Activated T-helper 2 cell treated with anti-CD3 and anti-CD28 coated beads, Interferon-gamma antibody, Interleukin-2, Interleukin-4, amounts not matched to agents 10 μg/mL and 5 μg/mL and 100 μg/mL, durations not matched to agents 14 hours and 24 hours and 36 hours (primary cell): Measurements from ENCODE around the gene KLHL25. TPM values are rescaled to one million over a fixed set of nuclear protein-coding genes. Genes with fewer than 3 reads are reported as not detected.
A peak's percentile ranks its signal among the peaks of the same experiment; 100 is the strongest.

Source experiments
- DNase-seq: peaks from one replicate; pipeline ENCODE4 v3.0.0; 2021; ENCODE audit warnings: low spot score
- H3K27ac Mint-ChIP-seq: one replicate; pipeline ENCODE4 v1.8.0; 2021; ENCODE audit warnings: mixed read lengths
- H3K27me3 Mint-ChIP-seq: one replicate; pipeline ENCODE4 v1.8.0; 2021; ENCODE audit warnings: low read depth, mixed read lengths
- H3K36me3 Mint-ChIP-seq: one replicate; pipeline ENCODE4 v1.8.0; 2021; ENCODE audit warnings: low read depth, mixed read lengths
- H3K4me1 Mint-ChIP-seq: one replicate; pipeline ENCODE4 v1.8.0; 2021; ENCODE audit warnings: low read depth, mixed read lengths
- H3K4me3 Mint-ChIP-seq: one replicate; pipeline ENCODE4 v1.8.0; 2021; ENCODE audit warnings: low read depth, mild to moderate bottlenecking, moderate library complexity, mixed read lengths
- H3K9me3 Mint-ChIP-seq: one replicate; pipeline ENCODE4 v1.8.0; 2021; ENCODE audit warnings: mixed read lengths
- intact Hi-C: fragments of 100-400 bp; cut with micrococcal nuclease; formaldehyde crosslinking; loops from one replicate; pipeline ENCODE4 v1.15.1; 2023
- total RNA-seq: library from RNA; stranded (reverse); gene quantifications from 2 replicates; pipeline ENCODE4 v1.2.3, GENCODE V29; 2022

Gene KLHL25
- total RNA-seq, 1 donor from 2014 or later: 9.0 TPM

GRCh38 chr15:85780225-85780985 lies 14.3 kb downstream of the KLHL25 start:
- Mint-ChIP-seq H3K27me3 (no peaks in the 10 kb centered on the region), H3K9me3 (no peaks in the 10 kb centered on the region), H3K27ac (peak overlapping the region; percentile 5), H3K4me3 (no peak overlapping the region), H3K36me3 (peaks cover 3% of the 10 kb centered on the region), H3K4me1 (peaks cover 34% of the 10 kb centered on the region)
- no peak for DNase-seq
- intact Hi-C loops: no loop called here

GRCh38 chr15:85779249-85779648 lies 15.5 kb downstream of the KLHL25 start:
- H3K36me3 Mint-ChIP-seq: peaks cover 3% of the 10 kb centered on the region
- H3K27me3 Mint-ChIP-seq: no peaks in the 10 kb centered on the region
- no peaks in the 10 kb centered on the region for H3K9me3 Mint-ChIP-seq
- no peak overlapping the region for H3K4me3 Mint-ChIP-seq
- peaks cover 26% of the 10 kb centered on the region for H3K4me1 Mint-ChIP-seq
- intact Hi-C loops: no loop called here
- peak overlapping the region; percentile 1 for H3K27ac Mint-ChIP-seq
- DNase-seq: no peak

- peaks cover 3% of the 10 kb centered on the region for H3K36me3 Mint-ChIP-seq
- H3K27me3 Mint-ChIP-seq: no peaks in the 10 kb centered on the region
- no peak for DNase-seq
- peaks cover 23% of the 10 kb centered on the region for H3K4me1 Mint-ChIP-seq
- H3K27ac Mint-ChIP-seq: no peak overlapping the region
- intact Hi-C loops: no loop called here
- H3K4me3 Mint-ChIP-seq: no peak overlapping the region
- no peaks in the 10 kb centered on the region for H3K9me3 Mint-ChIP-seq
Observed at GRCh38 chr15:85778107-85778776, 16.5 kb downstream of the KLHL25 start.

- DNase-seq: no peak
- Mint-ChIP-seq H3K4me3 (no peak overlapping the region), H3K9me3 (no peaks in the 10 kb centered on the region), H3K4me1 (peaks cover 21% of the 10 kb centered on the region), H3K27me3 (no peaks in the 10 kb centered on the region), H3K27ac (no peak overlapping the region), H3K36me3 (peaks cover 3% of the 10 kb centered on the region)
- intact Hi-C loops: no loop called here
Observed at GRCh38 chr15:85777250-85778106, 17.2 kb downstream of the KLHL25 start.

- peaks cover 2% of the 10 kb centered on the region for H3K4me1 Mint-ChIP-seq
- H3K27me3 Mint-ChIP-seq: no peaks in the 10 kb centered on the region
- H3K9me3 Mint-ChIP-seq: no peaks in the 10 kb centered on the region
- intact Hi-C loops: no loop called here
- peak overlapping the region; percentile 35 for H3K27ac Mint-ChIP-seq
- no peak for DNase-seq
- no peak overlapping the region for H3K4me3 Mint-ChIP-seq
- no peaks in the 10 kb centered on the region for H3K36me3 Mint-ChIP-seq
Observed at GRCh38 chr15:85773970-85774369, 20.8 kb downstream of the KLHL25 start.

DNA sequence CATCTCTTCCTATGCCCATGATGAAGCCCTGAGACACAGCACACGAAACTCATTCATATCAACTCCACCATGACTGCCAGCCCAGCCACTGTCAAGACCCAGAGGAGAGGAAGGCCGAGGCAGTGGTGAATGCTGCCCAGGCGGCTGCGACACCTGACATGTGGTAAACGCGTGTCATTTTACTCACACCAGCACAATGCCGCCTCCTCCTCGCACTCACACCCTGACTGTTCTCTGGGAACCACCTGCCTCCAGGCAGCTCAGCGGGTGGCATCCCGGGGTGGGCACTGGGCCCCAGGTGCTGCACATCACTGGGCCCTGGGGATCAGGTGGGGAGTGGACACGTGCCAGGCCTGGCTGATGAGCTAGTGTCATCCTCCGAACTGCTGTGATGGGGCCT lies 21.5 kb downstream of the KLHL25 start:
- no peak for DNase-seq
- H3K36me3 Mint-ChIP-seq: no peaks in the 10 kb centered on the region
- H3K4me3 Mint-ChIP-seq: no peak overlapping the region
- intact Hi-C loops: no loop called here
- H3K4me1 Mint-ChIP-seq: peaks cover 2% of the 10 kb centered on the region
- H3K27ac Mint-ChIP-seq: peak overlapping the region; percentile 28
- no peaks in the 10 kb centered on the region for H3K9me3 Mint-ChIP-seq
- H3K27me3 Mint-ChIP-seq: no peaks in the 10 kb centered on the region

GRCh38 chr15:85772668-85773067 lies 22.1 kb downstream of the KLHL25 start:
- H3K27me3 Mint-ChIP-seq: no peaks in the 10 kb centered on the region
- no peak overlapping the region for H3K4me3 Mint-ChIP-seq
- H3K27ac Mint-ChIP-seq: peak overlapping the region; percentile 28
- intact Hi-C loops: no loop called here
- H3K9me3 Mint-ChIP-seq: no peaks in the 10 kb centered on the region
- H3K36me3 Mint-ChIP-seq: no peaks in the 10 kb centered on the region
- no peak for DNase-seq
- H3K4me1 Mint-ChIP-seq: peaks cover 2% of the 10 kb centered on the region

DNA sequence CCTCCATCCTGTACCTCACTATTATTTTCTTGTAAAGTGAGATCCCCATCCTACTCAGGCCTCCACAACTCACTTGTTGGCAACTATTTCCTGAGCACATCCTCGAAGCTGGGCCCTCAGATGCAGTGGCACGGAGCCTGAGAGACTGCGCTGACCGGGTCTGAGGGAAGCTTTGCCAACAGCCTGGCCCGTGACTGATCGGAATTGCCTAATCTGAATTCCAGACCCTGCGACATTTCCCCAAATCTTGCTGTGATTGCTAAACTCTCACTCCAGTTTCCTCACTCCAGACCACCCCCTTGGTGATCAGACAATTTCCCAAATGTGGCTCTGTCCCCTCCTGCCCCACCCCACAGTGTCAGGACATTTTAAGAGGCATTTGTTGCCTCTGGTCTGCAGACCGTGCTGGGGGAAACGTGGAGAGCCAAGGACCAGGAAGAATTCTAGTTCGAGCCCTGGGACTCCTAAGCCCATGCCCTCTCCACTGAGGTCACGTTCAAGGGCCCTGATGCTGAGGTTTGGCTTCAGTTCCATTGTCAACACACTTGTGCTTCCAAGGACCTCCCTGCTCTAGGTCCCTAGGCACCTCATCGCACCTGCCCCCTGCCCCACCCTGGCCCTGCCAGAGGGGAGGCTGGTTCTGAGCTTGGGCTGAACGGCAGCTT lies 22.8 kb downstream of the KLHL25 start:
- no peak overlapping the region for H3K27ac Mint-ChIP-seq
- intact Hi-C loops: no loop called here

DNA sequence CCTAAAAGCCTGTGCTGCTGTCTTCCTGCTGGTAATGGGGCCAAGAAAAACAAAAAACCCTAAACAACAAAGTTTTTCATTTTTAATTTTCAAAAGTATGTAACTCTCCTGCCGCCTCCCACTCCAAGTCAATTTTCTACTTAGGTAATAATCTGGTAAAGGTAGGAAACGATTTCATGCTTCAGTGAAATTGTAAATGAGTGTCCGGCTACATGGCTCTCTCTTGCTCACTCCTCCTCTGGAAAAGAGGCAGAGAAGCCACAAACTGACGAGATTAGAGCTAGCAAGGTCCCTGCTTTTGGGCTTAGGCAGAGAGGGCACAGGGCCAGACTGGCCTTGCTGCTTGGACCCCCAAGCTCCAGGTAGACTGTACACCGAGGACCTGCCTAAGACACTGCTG lies 23.5 kb downstream of the KLHL25 start:
- H3K4me1 Mint-ChIP-seq: peaks cover 2% of the 10 kb centered on the region
- no peaks in the 10 kb centered on the region for H3K27me3 Mint-ChIP-seq
- H3K36me3 Mint-ChIP-seq: no peaks in the 10 kb centered on the region
- H3K9me3 Mint-ChIP-seq: no peaks in the 10 kb centered on the region
- H3K4me3 Mint-ChIP-seq: no peak overlapping the region
- intact Hi-C loops: no loop called here
- no peak for DNase-seq
- no peak overlapping the region for H3K27ac Mint-ChIP-seq

More for the DNA sequence above, 22.8 kb downstream of the KLHL25 start:
- Mint-ChIP-seq H3K36me3 (no peaks in the 10 kb centered on the region), H3K9me3 (no peaks in the 10 kb centered on the region), H3K27me3 (no peaks in the 10 kb centered on the region), H3K4me1 (peaks cover 2% of the 10 kb centered on the region), H3K4me3 (no peak overlapping the region)
- DNase-seq: no peak

DNA sequence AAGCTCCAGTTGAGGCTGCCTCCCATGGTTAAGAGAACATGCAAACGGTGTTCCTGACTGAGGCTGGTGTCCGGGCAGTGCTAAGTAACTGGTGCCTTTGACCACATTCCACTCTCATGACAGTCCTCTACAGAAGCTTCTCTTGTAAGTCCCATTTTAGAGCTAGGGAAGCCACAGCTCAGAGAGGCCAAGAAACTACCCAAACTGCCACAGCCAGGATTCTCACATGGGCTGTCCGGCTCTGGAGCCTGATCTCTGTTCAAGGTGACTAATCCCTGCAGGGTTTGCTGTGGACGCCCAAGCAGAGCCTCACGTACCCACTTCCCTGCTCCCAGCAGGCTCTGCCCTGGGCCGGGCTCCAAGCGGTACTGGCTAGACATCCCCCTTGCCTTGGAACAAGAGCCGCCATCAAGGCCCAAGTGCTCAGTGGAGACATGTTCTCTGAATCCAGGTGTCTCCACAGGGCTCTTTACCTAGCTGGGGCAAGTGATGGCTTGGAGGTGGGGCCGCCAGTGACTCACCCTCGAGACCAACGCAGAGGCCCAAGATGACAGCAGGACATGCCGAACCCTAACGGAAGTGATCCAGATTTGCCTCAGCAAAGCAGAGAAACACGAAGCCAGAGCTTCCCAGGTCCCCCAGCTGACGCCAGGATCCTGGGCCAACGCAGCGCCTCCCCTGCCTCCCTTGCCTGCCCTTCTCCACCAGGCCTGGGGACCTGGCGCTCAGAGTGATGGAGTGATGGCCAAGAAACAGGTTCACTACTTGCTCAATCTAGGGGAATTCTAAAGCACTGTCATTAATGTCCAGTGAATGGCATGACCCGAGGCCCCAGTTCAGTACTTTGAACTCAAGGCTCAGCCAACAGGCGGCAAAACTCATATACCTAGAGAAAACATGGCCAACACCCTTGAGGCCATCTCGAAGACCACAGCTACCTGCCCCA lies 24.4 kb downstream of the KLHL25 start:
- Mint-ChIP-seq H3K36me3 (no peaks in the 10 kb centered on the region), H3K9me3 (no peaks in the 10 kb centered on the region), H3K4me3 (no peak overlapping the region), H3K27ac (no peak overlapping the region), H3K27me3 (no peaks in the 10 kb centered on the region), H3K4me1 (peaks cover 2% of the 10 kb centered on the region)
- DNase-seq: no peak
- intact Hi-C loops: no loop called here

GRCh38 chr15:85769182-85769900 lies 25.4 kb downstream of the KLHL25 start:
- DNase-seq: no peak
- H3K4me1 Mint-ChIP-seq: peaks cover 6% of the 10 kb centered on the region
- H3K36me3 Mint-ChIP-seq: no peaks in the 10 kb centered on the region
- H3K27ac Mint-ChIP-seq: no peak overlapping the region
- no peaks in the 10 kb centered on the region for H3K27me3 Mint-ChIP-seq
- intact Hi-C loops: no loop called here
- H3K9me3 Mint-ChIP-seq: no peaks in the 10 kb centered on the region
- no peak overlapping the region for H3K4me3 Mint-ChIP-seq
